Fibroblast of lung (primary cell): ENCODE data around the gene TIMM22. TPM values are rescaled to one million over a fixed set of nuclear protein-coding genes. Genes with fewer than 3 reads are reported as not detected.
A peak's percentile ranks its signal among the peaks of the same experiment; 100 is the strongest.

Experiments used
- DNase-seq, 2 donors: peaks; one replicate each; pipeline versions ENCODE4 v3.0.0 to v3.0.0-alpha.2; 2010; ENCODE audit warnings: low read depth in 2 of 2
- H2AFZ ChIP-seq: 2 replicates; pipeline ENCODE4 v1.5.1; 2012; ENCODE audit warnings: low read length, control low read depth, inconsistent platforms
- H3K27ac ChIP-seq: 2 replicates; pipeline ENCODE4 v1.5.1; 2011; ENCODE audit warnings: low read length, control low read depth; ENCODE audit not compliant: insufficient read depth
- H3K27me3 ChIP-seq: 2 replicates; pipeline ENCODE4 v1.5.1; 2011; ENCODE audit warnings: mild to moderate bottlenecking, low read length; ENCODE audit not compliant: control insufficient read depth, insufficient read depth
- H3K36me3 ChIP-seq: 2 replicates; pipeline ENCODE4 v1.5.1; 2011; ENCODE audit warnings: low read length; ENCODE audit not compliant: control insufficient read depth, insufficient read depth
- H3K4me1 ChIP-seq: 2 replicates; pipeline ENCODE4 v1.5.1; 2011; ENCODE audit warnings: low read length; ENCODE audit not compliant: control insufficient read depth, insufficient read depth; ENCODE audit errors: extremely low read depth
- H3K4me2 ChIP-seq: 2 replicates; pipeline ENCODE4 v1.5.1; 2011; ENCODE audit warnings: low read length, control low read depth; ENCODE audit not compliant: insufficient read depth; ENCODE audit errors: extremely low read depth
- H3K4me3 ChIP-seq, 4 experiments: fragments of 200-600 bp in 1 of 4; sonication (generic) in 1 of 4; replicated peaks in 1 of 4; 2 replicates each; pipeline ENCODE4 v1.5.1; 2011 to 2016; ENCODE audit warnings: low read length in 4 of 4, low read depth in 3 of 4, mild to moderate bottlenecking in 3 of 4, control low read depth in 2 of 4, inconsistent platforms in 1 of 4, mixed read lengths in 1 of 4; ENCODE audit not compliant: insufficient read depth in 1 of 4; ENCODE audit errors: control extremely low read depth in 1 of 4
- H3K79me2 ChIP-seq: 2 replicates; pipeline ENCODE4 v1.5.1; 2012; ENCODE audit warnings: mild to moderate bottlenecking, low read length, inconsistent platforms; ENCODE audit not compliant: control insufficient read depth, insufficient read depth
- H3K9ac ChIP-seq: 2 replicates; pipeline ENCODE4 v1.5.1; 2011; ENCODE audit warnings: mild to moderate bottlenecking, low read length, control low read depth; ENCODE audit not compliant: insufficient read depth
- H3K9me3 ChIP-seq: 2 replicates; pipeline ENCODE4 v1.5.1; 2012; ENCODE audit warnings: low read depth, low read length; ENCODE audit not compliant: control insufficient read depth, insufficient read depth
- H4K20me1 ChIP-seq: 2 replicates; pipeline ENCODE4 v1.5.1; 2011; ENCODE audit warnings: low read length; ENCODE audit not compliant: control insufficient read depth, insufficient read depth; ENCODE audit errors: extremely low read depth
- EZH2 ChIP-seq: IDR thresholded peaks from 2 replicates; pipeline ENCODE4 v1.5.1; 2012; ENCODE audit warnings: low read length, control low read depth, mild to moderate bottlenecking; ENCODE audit errors: missing control alignments
- polyA plus RNA-seq, 2 donors: library from polyadenylated mRNA; depleted of rRNA in 1 of 2; stranded (reverse) in 1 of 2; unstranded in 1 of 2; fragments of >200 nt; gene quantifications; 2 replicates each; pipeline ENCODE4 v1.2.1, GENCODE V29; 2011 to 2012; ENCODE audit warnings: missing spikeins in 1 of 2
- total RNA-seq: library from RNA; depleted of rRNA; stranded (reverse); fragments of >200 nt; gene quantifications from 2 replicates; pipeline ENCODE4 v1.2.1, GENCODE V29; 2014
- TF ChIP-seq, protein P1 (sequence below), 2 donors: IDR thresholded peaks in 1 of 2; conservative IDR thresholded peaks in 1 of 2; 1 replicate in 1 of 2; 2 replicates in 1 of 2; pipeline ENCODE4 v1.5.1; 2011 to 2012; ENCODE audit warnings: low read length in 2 of 2, control low read depth in 1 of 2, inconsistent platforms in 1 of 2, low read depth in 1 of 2, mild to moderate bottlenecking in 1 of 2

TIMM22 gene
- total and polyA plus RNA-seq, 2 donors (not counting 1 experiment from before 2014, with no cell fraction given) = 13.4 to 17.4 TPM

DNA sequence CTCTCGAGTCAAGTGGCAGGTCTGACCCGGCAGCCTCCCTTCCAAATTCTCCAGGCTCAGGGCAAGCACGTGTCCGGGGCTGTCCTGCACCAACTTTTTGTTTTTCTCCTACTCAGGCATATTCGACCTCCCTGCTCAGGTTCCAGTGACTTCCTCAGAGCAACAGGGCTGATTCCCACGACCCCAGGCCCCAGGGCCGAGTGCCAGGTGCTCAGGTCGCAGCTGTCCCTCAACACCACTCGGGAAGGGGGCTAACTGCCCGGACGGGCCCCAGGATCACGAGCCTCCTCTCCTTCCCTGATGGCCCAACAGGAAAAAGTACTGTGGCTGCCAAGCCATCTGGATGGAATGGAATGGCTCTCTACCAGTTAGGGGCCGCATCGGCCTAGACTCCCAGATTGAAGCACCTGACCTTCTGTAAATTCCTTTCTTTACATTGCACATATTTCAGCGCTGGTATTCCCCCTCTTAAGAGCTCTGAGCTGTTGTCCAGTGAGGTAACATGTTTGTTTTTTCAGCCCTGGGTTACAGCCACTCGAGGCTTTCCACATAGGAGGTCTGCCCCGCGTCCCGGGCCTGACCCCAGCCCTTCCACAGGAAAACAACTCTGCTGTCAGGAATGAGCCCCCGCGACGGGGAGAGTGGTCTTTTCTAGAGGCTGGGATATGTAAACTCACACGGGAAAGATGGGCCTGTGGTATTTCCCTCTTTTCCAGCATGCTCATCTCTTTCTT is 42.3 kb upstream of the TIMM22 start:
- Histone ChIP-seq H4K20me1 (no peaks in the 10 kb centered on the region), H3K9ac (no peak overlapping the region), H3K79me2 (peaks cover 5% of the 10 kb centered on the region), H3K4me1 (peaks cover 18% of the 10 kb centered on the region), H3K27ac (no peak overlapping the region), H3K27me3 (no peaks in the 10 kb centered on the region), H3K9me3 (no peaks in the 10 kb centered on the region), H3K36me3 (peaks cover 2% of the 10 kb centered on the region), H3K4me3 (no peak overlapping the region), H3K4me2 (no peak overlapping the region), H2AFZ (no peak overlapping the region)
- peak; percentile 28 to 93 for DNase-seq
- no peak for TF ChIP-seq EZH2
- TF ChIP-seq, protein P1, sequence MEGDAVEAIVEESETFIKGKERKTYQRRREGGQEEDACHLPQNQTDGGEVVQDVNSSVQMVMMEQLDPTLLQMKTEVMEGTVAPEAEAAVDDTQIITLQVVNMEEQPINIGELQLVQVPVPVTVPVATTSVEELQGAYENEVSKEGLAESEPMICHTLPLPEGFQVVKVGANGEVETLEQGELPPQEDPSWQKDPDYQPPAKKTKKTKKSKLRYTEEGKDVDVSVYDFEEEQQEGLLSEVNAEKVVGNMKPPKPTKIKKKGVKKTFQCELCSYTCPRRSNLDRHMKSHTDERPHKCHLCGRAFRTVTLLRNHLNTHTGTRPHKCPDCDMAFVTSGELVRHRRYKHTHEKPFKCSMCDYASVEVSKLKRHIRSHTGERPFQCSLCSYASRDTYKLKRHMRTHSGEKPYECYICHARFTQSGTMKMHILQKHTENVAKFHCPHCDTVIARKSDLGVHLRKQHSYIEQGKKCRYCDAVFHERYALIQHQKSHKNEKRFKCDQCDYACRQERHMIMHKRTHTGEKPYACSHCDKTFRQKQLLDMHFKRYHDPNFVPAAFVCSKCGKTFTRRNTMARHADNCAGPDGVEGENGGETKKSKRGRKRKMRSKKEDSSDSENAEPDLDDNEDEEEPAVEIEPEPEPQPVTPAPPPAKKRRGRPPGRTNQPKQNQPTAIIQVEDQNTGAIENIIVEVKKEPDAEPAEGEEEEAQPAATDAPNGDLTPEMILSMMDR (conservative IDR thresholded peaks at IDR 0.05 in 1 of 2, IDR thresholded peaks at IDR 0.05 in 1 of 2; ENCODE audit: low read depth in 1 of 2, low read length in 2 of 2) = no peak

DNA sequence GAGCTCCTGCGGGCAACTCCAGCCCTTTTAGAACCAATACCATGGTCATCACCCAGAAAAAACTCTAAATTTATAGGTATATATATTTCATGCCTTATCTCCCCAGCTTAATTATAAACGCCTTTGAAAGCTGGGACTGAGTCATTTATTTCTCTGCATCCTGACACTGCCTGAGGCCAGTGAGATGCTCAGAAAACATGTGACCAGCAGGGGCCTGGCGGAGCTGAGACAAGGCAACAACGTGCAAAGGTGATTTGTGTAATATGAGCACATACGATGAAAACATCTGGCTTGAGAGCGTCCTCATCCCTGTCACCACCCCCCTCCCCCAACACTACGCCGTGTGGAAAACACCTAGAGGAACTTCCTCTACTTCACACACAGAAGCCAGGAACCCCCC is 40.0 kb upstream of the TIMM22 start:
- H3K9ac ChIP-seq = no peak overlapping the region
- no peak overlapping the region for H2AFZ ChIP-seq
- H3K4me2 ChIP-seq = no peak overlapping the region
- H3K4me1 ChIP-seq = peaks cover 7% of the 10 kb centered on the region
- H3K27ac ChIP-seq = no peak overlapping the region
- no peaks in the 10 kb centered on the region for H3K27me3 ChIP-seq
- H3K79me2 ChIP-seq = peaks cover 2% of the 10 kb centered on the region
- no peaks in the 10 kb centered on the region for H3K9me3 ChIP-seq
- peaks cover 2% of the 10 kb centered on the region for H3K36me3 ChIP-seq
- H4K20me1 ChIP-seq = no peaks in the 10 kb centered on the region
- H3K4me3 ChIP-seq = no peak overlapping the region
- TF ChIP-seq, protein P1 (conservative IDR thresholded peaks at IDR 0.05 in 1 of 2, IDR thresholded peaks at IDR 0.05 in 1 of 2; ENCODE audit: low read depth in 1 of 2, low read length in 2 of 2) = no peak
- no peak for TF ChIP-seq EZH2
- peak in 1 of 2 donors; percentile 51 for DNase-seq

DNA sequence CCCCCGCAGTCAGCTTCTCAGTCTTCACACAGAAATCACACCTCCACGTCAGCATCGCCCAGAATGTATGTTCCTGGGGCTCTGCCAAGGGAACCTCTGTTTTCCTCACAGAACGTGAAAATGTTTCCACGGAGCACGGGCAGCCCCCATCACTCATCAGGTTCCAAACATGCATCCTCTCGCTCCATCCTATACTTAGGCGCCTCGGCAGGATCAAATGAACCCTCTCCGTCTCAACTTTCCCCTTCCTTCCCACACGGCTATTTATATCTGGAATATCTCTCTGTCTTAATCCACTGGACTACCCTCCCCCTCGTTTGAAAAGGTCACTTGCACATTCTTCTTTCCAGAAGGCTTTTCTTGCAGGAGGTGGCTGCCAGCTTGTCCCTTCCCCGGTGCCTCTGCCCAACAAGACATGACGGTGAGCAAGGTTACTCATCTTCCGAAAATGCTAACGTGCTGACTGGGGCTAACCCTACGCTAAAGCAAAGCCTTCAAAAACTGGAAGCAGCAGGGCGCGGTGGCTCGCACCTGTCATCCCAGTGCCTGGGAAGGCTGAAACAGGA is 39.0 kb upstream of the TIMM22 start:
- DNase-seq = peak in 1 of 2 donors; percentile 30
- Histone ChIP-seq H3K4me2 (no peak overlapping the region), H3K27ac (no peak overlapping the region), H2AFZ (no peak overlapping the region), H3K4me3 (no peak overlapping the region), H3K9me3 (no peaks in the 10 kb centered on the region), H3K79me2 (peaks cover 5% of the 10 kb centered on the region), H3K27me3 (no peaks in the 10 kb centered on the region), H4K20me1 (no peaks in the 10 kb centered on the region), H3K4me1 (peaks cover 7% of the 10 kb centered on the region), H3K36me3 (peaks cover 2% of the 10 kb centered on the region), H3K9ac (no peak overlapping the region)
- TF ChIP-seq, protein P1 (conservative IDR thresholded peaks at IDR 0.05 in 1 of 2, IDR thresholded peaks at IDR 0.05 in 1 of 2; ENCODE audit: low read depth in 1 of 2, low read length in 2 of 2) = no peak
- no peak for TF ChIP-seq EZH2
